WTC11 (cell line): ENCODE data around the gene PLXNA2. TPM values are rescaled to one million over a fixed set of nuclear protein-coding genes. Genes with fewer than 3 reads are reported as not detected.

ENCODE experiments used
- ATAC-seq: fragments of 200-7000 bp; cut with Tn5 transposase; 2 replicates; pipeline ENCODE4 v1.10.0; 2021; ENCODE audit warnings: mild to moderate bottlenecking, moderate library complexity
- CTCF ChIA-PET: fragments of 300-600 bp; sonication (Branson Sonifier 250); formaldehyde crosslinking; loops from one replicate; lab custom pipeline; 2021; ENCODE audit warnings: antibody characterized with exemption; lab: Charles Lee
- POLR2A ChIA-PET: fragments of 350-600 bp; sonication (Branson Sonifier 250); formaldehyde crosslinking; loops from one replicate; lab custom pipeline; 2021; ENCODE audit warnings: antibody characterized with exemption; lab: Charles Lee
- DNase-seq: peaks from one replicate; pipeline ENCODE4 v3.0.0; 2021; ENCODE audit warnings: low spot score
- H3K27ac Mint-ChIP-seq: 2 replicates; pipeline ENCODE4 v1.8.0; 2021; ENCODE audit warnings: mixed read lengths
- H3K27me3 Mint-ChIP-seq: 2 replicates; pipeline ENCODE4 v1.8.0; 2021; ENCODE audit warnings: low read depth, mild to moderate bottlenecking, moderate library complexity, mixed read lengths
- H3K36me3 Mint-ChIP-seq: 2 replicates; pipeline ENCODE4 v1.8.0; 2021; ENCODE audit warnings: mixed read lengths
- H3K4me1 Mint-ChIP-seq: 2 replicates; pipeline ENCODE4 v1.8.0; 2022; ENCODE audit warnings: mixed read lengths
- H3K4me3 Mint-ChIP-seq: 2 replicates; pipeline ENCODE4 v1.8.0; 2021; ENCODE audit warnings: mild to moderate bottlenecking, moderate library complexity, mixed read lengths
- H3K9me3 Mint-ChIP-seq: 2 replicates; pipeline ENCODE4 v1.8.0; 2021; ENCODE audit warnings: mixed read lengths
- ATF1 ChIP-seq: sonication (generic); formaldehyde crosslinking; IDR thresholded peaks from 2 replicates; pipeline ENCODE4 v1.8.1; 2023; ENCODE audit warnings: mild to moderate bottlenecking, moderate library complexity, missing genetic modification reagents
- ATF2 ChIP-seq: sonication (generic); formaldehyde crosslinking; IDR thresholded peaks from 2 replicates; pipeline ENCODE4 v1.8.1; 2022; ENCODE audit warnings: low read depth, missing genetic modification reagents, borderline replicate concordance
- CDX4 ChIP-seq: fragments of 250-450 bp; sonication (Bioruptor Pico); IDR thresholded peaks from 2 replicates; pipeline ENCODE4 v1.9.0; 2021; ENCODE audit warnings: moderate library complexity, mild to moderate bottlenecking, inconsistent platforms, borderline replicate concordance
- CREB1 ChIP-seq: sonication (generic); formaldehyde crosslinking; IDR thresholded peaks from 2 replicates; pipeline ENCODE4 v1.8.0; 2023; ENCODE audit warnings: mild to moderate bottlenecking, missing genetic modification reagents
- CREM ChIP-seq: sonication (generic); formaldehyde crosslinking; IDR thresholded peaks from 2 replicates; pipeline ENCODE4 v1.8.1; 2022; ENCODE audit warnings: mild to moderate bottlenecking, missing genetic modification reagents, moderate library complexity
- ELF4 ChIP-seq: sonication (generic); formaldehyde crosslinking; IDR thresholded peaks from 2 replicates; pipeline ENCODE4 v1.8.1; 2022; ENCODE audit warnings: low read depth, mild to moderate bottlenecking, moderate library complexity, missing genetic modification reagents
- ESRRA ChIP-seq: sonication (generic); formaldehyde crosslinking; IDR thresholded peaks from 2 replicates; pipeline ENCODE4 v1.8.1; 2022; ENCODE audit warnings: mild to moderate bottlenecking, missing genetic modification reagents, borderline replicate concordance
- FOXJ3 ChIP-seq: sonication (generic); formaldehyde crosslinking; IDR thresholded peaks from 2 replicates; pipeline ENCODE4 v1.9.0; 2021; ENCODE audit warnings: missing genetic modification reagents, mild to moderate bottlenecking, borderline replicate concordance
- FOXK1 ChIP-seq: sonication (generic); formaldehyde crosslinking; IDR thresholded peaks from 2 replicates; pipeline ENCODE4 v1.8.0; 2022; ENCODE audit warnings: mild to moderate bottlenecking, moderate library complexity, missing genetic modification reagents
- FOXP1 ChIP-seq: sonication (generic); formaldehyde crosslinking; IDR thresholded peaks from 2 replicates; pipeline ENCODE4 v1.8.0; 2022; ENCODE audit warnings: missing genetic modification reagents, mild to moderate bottlenecking, moderate library complexity, borderline replicate concordance
- GTF2I ChIP-seq: fragments of 250-450 bp; sonication (Bioruptor Pico); conservative IDR thresholded peaks from 2 replicates; pipeline ENCODE4 v1.4.0; 2021; ENCODE audit warnings: mild to moderate bottlenecking
- JAZF1 ChIP-seq: fragments of 250-450 bp; sonication (Bioruptor Pico); IDR thresholded peaks from 2 replicates; pipeline ENCODE4 v1.9.0; 2021; ENCODE audit warnings: moderate library complexity, mild to moderate bottlenecking, inconsistent platforms
- NFE2L1 ChIP-seq: sonication (generic); formaldehyde crosslinking; IDR thresholded peaks from 2 replicates; pipeline ENCODE4 v1.8.1; 2023; ENCODE audit warnings: missing genetic modification reagents
- NR3C1 ChIP-seq: sonication (generic); formaldehyde crosslinking; conservative IDR thresholded peaks from 2 replicates; pipeline ENCODE4 v1.8.1; 2023; ENCODE audit warnings: low read depth, mild to moderate bottlenecking, missing genetic modification reagents
- OVOL2 ChIP-seq: fragments of 250-450 bp; sonication (Bioruptor Pico); IDR thresholded peaks from 2 replicates; pipeline ENCODE4 v1.9.0; 2021; ENCODE audit warnings: mild to moderate bottlenecking, borderline replicate concordance
- SMAD3 ChIP-seq: sonication (generic); formaldehyde crosslinking; IDR thresholded peaks from 2 replicates; pipeline ENCODE4 v1.8.0; 2022; ENCODE audit warnings: missing genetic modification reagents, mild to moderate bottlenecking, borderline replicate concordance
- SMAD4 ChIP-seq: sonication (generic); formaldehyde crosslinking; IDR thresholded peaks from 2 replicates; pipeline ENCODE4 v1.8.0; 2022; ENCODE audit warnings: mild to moderate bottlenecking, missing genetic modification reagents
- SOX15 ChIP-seq: fragments of 250-450 bp; sonication (Bioruptor Pico); IDR thresholded peaks from 2 replicates; pipeline ENCODE4 v1.9.0; 2021; ENCODE audit warnings: mild to moderate bottlenecking
- ZBTB21 ChIP-seq: sonication (generic); formaldehyde crosslinking; IDR thresholded peaks from 2 replicates; pipeline ENCODE4 v1.8.1; 2023; ENCODE audit warnings: mild to moderate bottlenecking, missing genetic modification reagents, borderline replicate concordance
- ZNF219 ChIP-seq: sonication (generic); formaldehyde crosslinking; IDR thresholded peaks from 2 replicates; pipeline ENCODE4 v1.8.0; 2023; ENCODE audit warnings: missing genetic modification reagents, mild to moderate bottlenecking, borderline replicate concordance
- ZNF281 ChIP-seq: sonication (generic); formaldehyde crosslinking; IDR thresholded peaks from 2 replicates; pipeline ENCODE4 v1.8.0; 2023; ENCODE audit warnings: mild to moderate bottlenecking, missing genetic modification reagents
- ZNF396 ChIP-seq: fragments of 250-450 bp; sonication (Bioruptor Pico); IDR thresholded peaks from 2 replicates; pipeline ENCODE4 v1.8.0; 2021; ENCODE audit warnings: mild to moderate bottlenecking, moderate library complexity, borderline replicate concordance
- total RNA-seq: library from RNA; stranded (reverse); gene quantifications from 3 replicates; pipeline ENCODE4 v1.2.3, GENCODE V29; 2021
- TF ChIP-seq, protein P1 (sequence below): sonication (generic); formaldehyde crosslinking; IDR thresholded peaks from 2 replicates; pipeline ENCODE4 v1.8.1; 2023; ENCODE audit warnings: mild to moderate bottlenecking, missing genetic modification reagents, borderline replicate concordance
- TF ChIP-seq, protein P2 (sequence below): fragments of 250-450 bp; sonication (Bioruptor Pico); conservative IDR thresholded peaks from 2 replicates; pipeline ENCODE4 v1.9.0; 2021; ENCODE audit warnings: mild to moderate bottlenecking

The PLXNA2 gene
- total RNA-seq, 1 experiment from 2014 or later: 4.2 TPM

DNA sequence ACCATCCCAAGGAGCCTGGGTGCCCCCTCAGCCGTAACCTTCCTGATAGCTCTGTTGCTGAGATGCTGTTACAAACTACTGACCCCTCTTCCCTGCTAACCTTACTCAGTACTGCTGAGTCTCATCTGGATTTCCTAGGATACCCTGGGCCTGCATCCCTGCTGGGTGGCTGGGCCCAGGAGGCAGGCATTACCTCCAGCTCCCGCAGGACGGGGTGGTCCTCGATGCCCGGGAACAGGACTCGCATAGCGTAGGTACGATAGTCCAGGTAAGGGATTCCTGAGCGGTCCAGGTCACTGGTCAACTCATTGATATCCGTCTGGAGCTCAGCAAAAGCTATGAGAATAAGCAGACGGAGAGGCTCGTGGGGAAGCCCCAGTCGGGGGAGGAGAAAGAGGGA is 201.3 kb downstream of the PLXNA2 start:
- CTCF ChIA-PET: interaction anchor here (1.2 to 5.3 kb wide), 5 partner anchors 12 to 209 kb away, joined by 3 to 36 read pairs (median 5); no protein-coding TSS in a partner anchor
- no peak overlapping the region for H3K4me3 Mint-ChIP-seq
- H3K9me3 Mint-ChIP-seq: no peaks in the 10 kb centered on the region
- H3K27me3 Mint-ChIP-seq: no peaks in the 10 kb centered on the region
- DNase-seq (no peak), ATAC-seq (no peak)
- no peaks in the 10 kb centered on the region for H3K36me3 Mint-ChIP-seq
- H3K4me1 Mint-ChIP-seq: peaks cover 2% of the 10 kb centered on the region; the same call in 1 of the 2 replicates
- POLR2A ChIA-PET: no interaction called here
- H3K27ac Mint-ChIP-seq: no peak overlapping the region
- no peak for TF ChIP-seq SOX15 (CRISPR knock-in tag)
- no peak for TF ChIP-seq FOXJ3
- no peak for TF ChIP-seq GTF2I (CRISPR knock-in tag)
- no peak for TF ChIP-seq ELF4
- no peak for TF ChIP-seq SMAD3
- TF ChIP-seq, protein P1, sequence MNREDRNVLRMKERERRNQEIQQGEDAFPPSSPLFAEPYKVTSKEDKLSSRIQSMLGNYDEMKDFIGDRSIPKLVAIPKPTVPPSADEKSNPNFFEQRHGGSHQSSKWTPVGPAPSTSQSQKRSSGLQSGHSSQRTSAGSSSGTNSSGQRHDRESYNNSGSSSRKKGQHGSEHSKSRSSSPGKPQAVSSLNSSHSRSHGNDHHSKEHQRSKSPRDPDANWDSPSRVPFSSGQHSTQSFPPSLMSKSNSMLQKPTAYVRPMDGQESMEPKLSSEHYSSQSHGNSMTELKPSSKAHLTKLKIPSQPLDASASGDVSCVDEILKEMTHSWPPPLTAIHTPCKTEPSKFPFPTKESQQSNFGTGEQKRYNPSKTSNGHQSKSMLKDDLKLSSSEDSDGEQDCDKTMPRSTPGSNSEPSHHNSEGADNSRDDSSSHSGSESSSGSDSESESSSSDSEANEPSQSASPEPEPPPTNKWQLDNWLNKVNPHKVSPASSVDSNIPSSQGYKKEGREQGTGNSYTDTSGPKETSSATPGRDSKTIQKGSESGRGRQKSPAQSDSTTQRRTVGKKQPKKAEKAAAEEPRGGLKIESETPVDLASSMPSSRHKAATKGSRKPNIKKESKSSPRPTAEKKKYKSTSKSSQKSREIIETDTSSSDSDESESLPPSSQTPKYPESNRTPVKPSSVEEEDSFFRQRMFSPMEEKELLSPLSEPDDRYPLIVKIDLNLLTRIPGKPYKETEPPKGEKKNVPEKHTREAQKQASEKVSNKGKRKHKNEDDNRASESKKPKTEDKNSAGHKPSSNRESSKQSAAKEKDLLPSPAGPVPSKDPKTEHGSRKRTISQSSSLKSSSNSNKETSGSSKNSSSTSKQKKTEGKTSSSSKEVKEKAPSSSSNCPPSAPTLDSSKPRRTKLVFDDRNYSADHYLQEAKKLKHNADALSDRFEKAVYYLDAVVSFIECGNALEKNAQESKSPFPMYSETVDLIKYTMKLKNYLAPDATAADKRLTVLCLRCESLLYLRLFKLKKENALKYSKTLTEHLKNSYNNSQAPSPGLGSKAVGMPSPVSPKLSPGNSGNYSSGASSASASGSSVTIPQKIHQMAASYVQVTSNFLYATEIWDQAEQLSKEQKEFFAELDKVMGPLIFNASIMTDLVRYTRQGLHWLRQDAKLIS: no peak
- TF ChIP-seq ZNF219 (CRISPR knock-in tag): no peak
- no peak for TF ChIP-seq ESRRA
- TF ChIP-seq, protein P2, sequence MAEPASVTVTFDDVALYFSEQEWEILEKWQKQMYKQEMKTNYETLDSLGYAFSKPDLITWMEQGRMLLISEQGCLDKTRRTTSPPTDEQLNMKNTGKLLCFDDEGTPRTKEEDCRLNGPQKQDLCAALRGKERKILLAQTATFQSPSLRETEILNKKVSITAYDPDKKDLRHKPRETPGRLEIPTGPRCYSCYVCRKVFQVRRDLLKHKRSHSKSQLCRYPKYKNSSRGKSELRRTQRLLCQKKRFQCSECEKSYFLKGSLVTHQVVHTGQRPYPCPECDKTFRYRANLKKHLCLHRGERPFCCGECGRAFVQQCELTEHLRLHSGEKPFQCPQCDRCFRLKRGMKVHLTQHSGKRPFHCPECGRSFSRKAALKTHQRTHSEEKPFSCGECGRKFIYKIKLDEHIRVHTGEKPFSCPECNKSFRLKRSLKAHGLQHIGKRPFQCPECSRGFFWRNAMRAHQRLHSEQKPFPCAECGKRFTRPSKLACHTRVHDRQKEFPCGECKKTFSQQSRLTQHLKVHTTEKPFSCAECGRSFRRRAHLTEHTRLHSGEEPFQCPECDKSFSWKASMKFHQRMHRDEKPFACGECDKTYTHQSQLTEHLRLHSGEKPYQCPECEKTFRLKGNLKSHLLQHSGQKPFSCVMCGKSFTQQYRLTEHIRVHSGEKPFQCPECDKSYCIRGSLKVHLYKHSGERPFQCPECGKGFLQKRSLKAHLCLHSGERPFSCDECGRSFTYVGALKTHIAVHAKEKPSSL: no peak
- TF ChIP-seq ZNF281 (CRISPR knock-in tag): no peak
- no peak for TF ChIP-seq JAZF1 (CRISPR knock-in tag)
- no peak for TF ChIP-seq ATF2

DNA sequence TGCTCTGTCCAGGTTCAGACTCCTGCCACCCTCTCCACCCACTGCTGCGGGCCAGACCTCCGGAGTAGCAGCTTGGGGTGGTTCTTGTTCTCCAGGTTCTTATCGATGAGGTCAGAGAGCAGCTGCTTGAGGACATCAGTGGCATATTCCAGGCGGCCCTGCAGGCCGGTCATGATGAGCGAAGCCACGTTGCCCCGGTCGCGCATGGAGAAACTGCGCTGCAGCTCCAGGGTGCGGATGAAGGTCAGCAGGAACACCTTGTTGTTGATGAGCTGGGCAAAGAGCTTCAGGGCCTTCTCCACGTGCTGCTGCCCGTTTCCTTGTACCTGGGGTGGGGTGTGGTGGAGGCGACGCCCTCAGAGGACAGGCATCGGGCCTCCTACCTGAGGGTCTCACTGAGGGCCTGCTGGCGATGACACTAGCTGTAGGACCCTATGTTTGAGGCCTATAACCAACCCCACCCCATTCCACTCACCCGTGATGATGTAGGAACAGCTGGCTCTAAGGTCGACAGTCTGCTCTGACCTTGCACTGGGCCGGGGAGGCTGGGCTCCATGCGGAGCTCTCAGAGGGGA is 202.1 kb downstream of the PLXNA2 start:
- CTCF ChIA-PET: interaction anchor here (0.8 to 5.3 kb wide), 12 partner anchors 13 to 210 kb away, joined by 3 to 36 read pairs (median 4); no protein-coding TSS in a partner anchor
- H3K4me3 Mint-ChIP-seq: no peak overlapping the region
- DNase-seq (no peak), ATAC-seq (no peak)
- H3K4me1 Mint-ChIP-seq: peaks cover 2% of the 10 kb centered on the region; the same call in 1 of the 2 replicates
- no peak overlapping the region for H3K27ac Mint-ChIP-seq
- no peaks in the 10 kb centered on the region for H3K9me3 Mint-ChIP-seq
- POLR2A ChIA-PET: interaction anchor here (0.5 to 1.0 kb wide), 2 partner anchors 87 to 137 kb away, joined by 3 to 4 read pairs; no protein-coding TSS in a partner anchor
- no peaks in the 10 kb centered on the region for H3K27me3 Mint-ChIP-seq
- no peaks in the 10 kb centered on the region for H3K36me3 Mint-ChIP-seq
- no peak for TF ChIP-seq ATF1 (CRISPR knock-in tag)
- no peak for TF ChIP-seq FOXP1
- TF ChIP-seq SOX15 (CRISPR knock-in tag): no peak
- TF ChIP-seq OVOL2: no peak
- no peak for TF ChIP-seq ZNF396
- TF ChIP-seq SMAD4: no peak
- TF ChIP-seq NFE2L1 (CRISPR knock-in tag): no peak
- no peak for TF ChIP-seq CREB1 (CRISPR knock-in tag)
- no peak for TF ChIP-seq FOXK1 (CRISPR knock-in tag)
- TF ChIP-seq CREM (CRISPR knock-in tag): no peak
- no peak for TF ChIP-seq ESRRA
- TF ChIP-seq ZBTB21 (CRISPR knock-in tag): no peak
- no peak for TF ChIP-seq CDX4 (CRISPR knock-in tag)
- TF ChIP-seq NR3C1 (CRISPR knock-in tag): no peak
